Measurements from ENCODE around the gene C11orf24. TPM values are rescaled to one million over a fixed set of nuclear protein-coding genes. Genes with fewer than 3 reads are reported as not detected.

Gene C11orf24
- total and polyA plus RNA-seq, 9 of the 15 experiments (the other 6 are each of a cell fraction or from before 2014, with no cell fraction given): 2.0 to 65.2 (median 32.5) TPM

DNA sequence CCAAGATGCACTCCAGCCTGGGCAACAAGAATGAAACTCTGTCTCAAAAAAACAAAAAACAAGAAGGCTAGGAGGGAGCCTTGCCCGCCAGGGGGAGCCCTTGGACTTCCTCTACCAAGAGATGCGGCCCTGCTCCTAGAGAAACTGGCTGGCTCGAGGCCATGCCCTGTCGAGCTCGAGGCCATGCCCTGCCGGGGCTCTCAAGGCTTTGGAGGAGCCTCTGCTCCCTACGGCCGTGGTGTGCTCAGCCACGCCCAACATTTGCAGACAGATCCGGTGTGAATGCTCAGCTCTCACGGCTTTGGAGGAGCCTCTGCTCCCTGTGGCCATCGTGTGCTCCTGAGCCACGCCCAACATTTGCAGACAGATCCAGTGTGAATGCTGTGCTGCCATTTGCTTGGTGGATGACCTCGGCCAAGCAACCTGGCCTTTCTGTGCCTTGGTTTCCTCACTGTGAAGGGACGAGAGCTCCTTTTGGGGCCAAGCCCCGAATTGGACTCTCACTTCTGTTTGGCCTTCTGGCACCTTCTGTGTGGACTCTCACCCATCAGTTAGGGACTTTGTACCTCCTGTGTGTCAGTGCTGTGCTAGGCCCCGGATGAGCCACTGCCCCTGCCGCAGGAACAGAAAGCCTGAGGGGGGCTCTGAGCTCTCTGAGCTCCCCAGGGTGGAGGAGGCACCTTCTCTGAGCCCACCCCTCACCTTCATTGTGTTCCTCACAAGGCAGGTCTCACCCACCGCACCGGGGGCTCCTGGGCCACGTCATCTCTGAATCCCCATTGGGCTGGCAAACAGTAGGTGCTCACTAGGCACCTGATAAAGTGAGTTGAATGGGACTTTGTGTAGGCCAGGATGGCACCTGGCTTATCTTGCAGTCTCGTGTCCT lies 14.1 kb downstream of the C11orf24 start (continued):
- 0 out of 2 replicates have a peak, but pooled peaks have one; percentile 13 for TF ChIP-seq NR4A1 (CRISPR knock-in tag; IDR thresholded peaks at IDR 0.05)
- TF ChIP-seq NR4A1 (tag; IDR thresholded peaks at IDR 0.05): peak; percentile 76
- no peak for TF ChIP-seq FOXA1 (IDR thresholded peaks at IDR 0.05; ENCODE audit: borderline replicate concordance)
- TF ChIP-seq MTA1 (IDR thresholded peaks at IDR 0.05; ENCODE audit: borderline replicate concordance): no peak
- no peak for TF ChIP-seq RCOR1 (IDR thresholded peaks at IDR 0.05; ENCODE audit: borderline replicate concordance in 1 of 2, low read depth in 2 of 2, low read length in 2 of 2)
- TF ChIP-seq, protein P1, sequence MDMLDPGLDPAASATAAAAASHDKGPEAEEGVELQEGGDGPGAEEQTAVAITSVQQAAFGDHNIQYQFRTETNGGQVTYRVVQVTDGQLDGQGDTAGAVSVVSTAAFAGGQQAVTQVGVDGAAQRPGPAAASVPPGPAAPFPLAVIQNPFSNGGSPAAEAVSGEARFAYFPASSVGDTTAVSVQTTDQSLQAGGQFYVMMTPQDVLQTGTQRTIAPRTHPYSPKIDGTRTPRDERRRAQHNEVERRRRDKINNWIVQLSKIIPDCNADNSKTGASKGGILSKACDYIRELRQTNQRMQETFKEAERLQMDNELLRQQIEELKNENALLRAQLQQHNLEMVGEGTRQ (CRISPR knock-in tag; IDR thresholded peaks at IDR 0.05): no peak
- TF ChIP-seq RFX1 (IDR thresholded peaks at IDR 0.05): no peak
- TF ChIP-seq FOXK2 (conservative IDR thresholded peaks at IDR 0.05 in 1 of 2, IDR thresholded peaks at IDR 0.05 in 1 of 2; ENCODE audit: low read depth in 2 of 2): no peak
- TF ChIP-seq NCOR1 (IDR thresholded peaks at IDR 0.05): no peak
- no peak for TF ChIP-seq KDM2B (CRISPR knock-in tag; IDR thresholded peaks at IDR 0.05)
- TF ChIP-seq FOXM1 (IDR thresholded peaks at IDR 0.05; ENCODE audit: low read depth): no peak
- no peak for TF ChIP-seq FOXM1 (CRISPR knock-in tag; IDR thresholded peaks at IDR 0.05; ENCODE audit: low read depth)
- no peak for TF ChIP-seq ZBED1 (IDR thresholded peaks at IDR 0.05)
- no peak for TF ChIP-seq TAF1 (IDR thresholded peaks at IDR 0.05; ENCODE audit: control insufficient read depth, extremely low read depth, insufficient read depth, low read length, severe bottlenecking)
- TF ChIP-seq, protein P2, sequence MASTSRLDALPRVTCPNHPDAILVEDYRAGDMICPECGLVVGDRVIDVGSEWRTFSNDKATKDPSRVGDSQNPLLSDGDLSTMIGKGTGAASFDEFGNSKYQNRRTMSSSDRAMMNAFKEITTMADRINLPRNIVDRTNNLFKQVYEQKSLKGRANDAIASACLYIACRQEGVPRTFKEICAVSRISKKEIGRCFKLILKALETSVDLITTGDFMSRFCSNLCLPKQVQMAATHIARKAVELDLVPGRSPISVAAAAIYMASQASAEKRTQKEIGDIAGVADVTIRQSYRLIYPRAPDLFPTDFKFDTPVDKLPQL (IDR thresholded peaks at IDR 0.05; ENCODE audit: extremely low read depth, insufficient read length): no peak
- TF ChIP-seq MCM5 (IDR thresholded peaks at IDR 0.05; ENCODE audit: low read depth): no peak
- TF ChIP-seq BACH1 (tag; IDR thresholded peaks at IDR 0.05): no peak; the same call in 1 of the 2 replicates
- TF ChIP-seq RHOXF2B (CRISPR knock-in tag; conservative IDR thresholded peaks at IDR 0.05): peak; percentile 15; the same call in 1 of the 2 replicates
- TF ChIP-seq, protein P3, sequence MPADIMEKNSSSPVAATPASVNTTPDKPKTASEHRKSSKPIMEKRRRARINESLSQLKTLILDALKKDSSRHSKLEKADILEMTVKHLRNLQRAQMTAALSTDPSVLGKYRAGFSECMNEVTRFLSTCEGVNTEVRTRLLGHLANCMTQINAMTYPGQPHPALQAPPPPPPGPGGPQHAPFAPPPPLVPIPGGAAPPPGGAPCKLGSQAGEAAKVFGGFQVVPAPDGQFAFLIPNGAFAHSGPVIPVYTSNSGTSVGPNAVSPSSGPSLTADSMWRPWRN (IDR thresholded peaks at IDR 0.05; ENCODE audit: low read depth): no peak
- TF ChIP-seq, protein P4, sequence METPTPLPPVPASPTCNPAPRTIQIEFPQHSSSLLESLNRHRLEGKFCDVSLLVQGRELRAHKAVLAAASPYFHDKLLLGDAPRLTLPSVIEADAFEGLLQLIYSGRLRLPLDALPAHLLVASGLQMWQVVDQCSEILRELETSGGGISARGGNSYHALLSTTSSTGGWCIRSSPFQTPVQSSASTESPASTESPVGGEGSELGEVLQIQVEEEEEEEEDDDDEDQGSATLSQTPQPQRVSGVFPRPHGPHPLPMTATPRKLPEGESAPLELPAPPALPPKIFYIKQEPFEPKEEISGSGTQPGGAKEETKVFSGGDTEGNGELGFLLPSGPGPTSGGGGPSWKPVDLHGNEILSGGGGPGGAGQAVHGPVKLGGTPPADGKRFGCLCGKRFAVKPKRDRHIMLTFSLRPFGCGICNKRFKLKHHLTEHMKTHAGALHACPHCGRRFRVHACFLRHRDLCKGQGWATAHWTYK (CRISPR knock-in tag; IDR thresholded peaks at IDR 0.05): peak; percentile 93
- TF ChIP-seq ZNF444 (CRISPR knock-in tag; IDR thresholded peaks at IDR 0.05): no peak
- TF ChIP-seq POLR2AphosphoS2 (IDR thresholded peaks at IDR 0.05; ENCODE audit: low read length): no peak
- no peak for TF ChIP-seq ZNF77 (CRISPR knock-in tag; IDR thresholded peaks at IDR 0.05)
- no peak for TF ChIP-seq FUS (optimal IDR thresholded peaks at IDR 0.05; ENCODE audit: low read depth, low read length)
- TF ChIP-seq, protein P5, sequence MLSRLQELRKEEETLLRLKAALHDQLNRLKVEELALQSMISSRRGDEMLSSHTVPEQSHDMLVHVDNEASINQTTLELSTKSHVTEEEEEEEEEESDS (CRISPR knock-in tag; IDR thresholded peaks at IDR 0.05): no peak
- TF ChIP-seq ZC3H8 (IDR thresholded peaks at IDR 0.05): no peak
- TF ChIP-seq MIER1 (IDR thresholded peaks at IDR 0.05; ENCODE audit: low read depth): no peak
- TF ChIP-seq TSC22D4 (tag; IDR thresholded peaks at IDR 0.05): no peak
